GM21360 (cell line): ENCODE data around the gene CALCB.

Experiments
- ATAC-seq: cut with Tn5 transposase; IDR thresholded peaks from one replicate; pipeline ENCODE4 v1.9.1; 2021; ENCODE audit warnings: mild to moderate bottlenecking, moderate library complexity; ENCODE audit not compliant: unreplicated experiment

Gene CALCB

DNA sequence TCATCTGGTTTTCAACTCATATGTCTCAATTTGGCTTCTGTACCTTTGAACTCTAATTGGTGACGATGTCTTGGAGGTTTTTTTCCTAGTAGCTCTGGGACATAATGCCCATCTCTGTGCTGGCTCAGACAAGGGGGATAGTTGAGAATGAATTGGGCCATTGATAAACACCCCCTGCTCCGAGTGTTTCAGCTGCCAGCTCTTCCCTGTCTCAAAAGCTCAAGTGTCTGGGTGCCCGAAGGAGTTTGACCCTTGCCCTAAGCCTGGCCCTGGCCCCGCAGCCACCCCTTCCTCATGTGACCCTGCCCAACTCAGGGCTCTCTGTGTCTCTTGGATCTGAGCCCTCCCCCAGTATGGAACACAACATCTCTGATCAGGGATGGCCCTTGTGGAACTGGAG, 44.4 kb downstream of the CALCB start:
- ATAC-seq: no peak

GRCh38 chr11:15118431-15118830, 45.0 kb downstream of the CALCB start:
- ATAC-seq: no peak

- ATAC-seq: no peak
Observed at GRCh38 chr11:15119352-15119751, 46.0 kb downstream of the CALCB start.

DNA sequence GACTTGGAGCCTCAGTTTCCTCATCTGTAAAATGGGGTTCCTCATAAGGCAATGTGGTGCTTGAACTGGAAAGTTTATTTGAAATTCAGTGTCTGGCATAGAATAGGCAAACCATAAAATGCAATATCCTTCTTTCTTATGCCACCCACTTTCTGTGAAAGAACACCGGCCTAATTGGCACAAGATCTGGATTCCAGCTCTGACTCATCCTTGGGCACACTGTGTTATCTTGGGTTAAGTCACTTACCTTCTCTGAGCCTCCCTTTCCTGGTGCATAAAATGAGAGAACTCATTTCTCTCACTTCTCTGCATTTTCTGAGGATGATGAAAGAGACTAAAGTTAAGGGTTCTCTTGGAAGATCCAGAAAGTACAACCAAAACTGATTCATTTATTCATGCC, 46.4 kb downstream of the CALCB start:
- no peak for ATAC-seq

DNA sequence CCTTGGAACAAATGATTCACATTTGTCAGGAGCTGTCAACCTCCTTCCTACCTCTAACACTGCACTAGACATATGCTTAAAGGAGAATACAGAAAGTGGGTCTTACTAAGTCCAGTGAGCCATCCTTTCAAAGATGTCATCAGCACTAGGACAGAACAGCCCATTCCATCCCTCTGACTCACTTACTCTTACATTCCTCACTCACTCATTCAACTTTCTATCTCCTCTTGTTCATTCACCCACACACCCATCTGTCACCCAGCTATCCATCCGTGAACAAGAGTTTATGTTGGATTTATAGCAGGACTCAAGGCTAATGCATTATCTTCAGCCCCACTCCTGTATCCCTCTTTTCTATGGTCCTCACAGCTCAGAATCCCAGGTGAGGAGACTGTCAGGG, 50.5 kb downstream of the CALCB start:
- ATAC-seq: no peak

- ATAC-seq: no peak
Observed at GRCh38 chr11:15124528-15124927, 51.1 kb downstream of the CALCB start.

DNA sequence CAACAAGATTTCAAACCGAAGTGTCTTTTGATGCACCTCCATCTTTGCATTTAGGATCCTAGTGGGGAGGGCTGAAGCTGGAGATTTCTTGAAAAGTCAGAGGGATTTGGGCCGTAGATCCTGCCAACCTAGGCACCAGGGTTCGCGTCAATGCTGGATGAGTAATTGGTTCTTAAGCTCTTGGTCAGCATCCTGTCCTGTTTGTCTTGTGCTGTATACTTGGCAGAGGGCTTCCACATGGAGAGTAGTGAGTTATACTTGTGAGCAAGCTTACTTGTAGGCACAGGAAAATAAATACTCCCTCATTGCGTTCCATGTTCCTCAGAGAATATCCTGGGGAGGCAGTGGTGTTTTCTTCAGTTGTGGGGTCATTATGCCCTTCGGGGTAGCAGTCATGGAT, 53.9 kb downstream of the CALCB start:
- ATAC-seq: no peak
